OCI-LY7 (cell line): Measurements from ENCODE around the gene TREML4. TPM values are rescaled to one million over a fixed set of nuclear protein-coding genes. Genes with fewer than 3 reads are reported as not detected.
A peak's percentile ranks its signal among the peaks of the same experiment; 100 is the strongest.

ENCODE experiments used
- BruUV-seq: library from RNA; stranded (reverse); fragments of 400-500 nt; replicated peaks from 2 replicates; lab custom pipeline; 2021; lab: Mats Ljungman, UMichigan
- CTCF ChIA-PET: fragments of 300-600 bp; sonication (Branson Sonifier 250); formaldehyde crosslinking; loops from one replicate; lab custom pipeline; 2022; ENCODE audit warnings: antibody characterized with exemption; ENCODE audit not compliant: unreplicated experiment; lab: Charles Lee
- POLR2A ChIA-PET: fragments of 300-600 bp; sonication (Branson Sonifier 250); formaldehyde crosslinking; loops from one replicate; lab custom pipeline; 2022; ENCODE audit warnings: antibody characterized with exemption; lab: Charles Lee
- DNase-seq: peaks from one replicate; pipeline ENCODE4 v3.0.0-alpha.2; 2015; ENCODE audit warnings: low spot score
- H2AFZ ChIP-seq: fragments of 200-600 bp; sonication (generic), shearing (Covaris generic); 2 replicates; pipeline ENCODE4 v1.6.1; 2014; ENCODE audit warnings: mild to moderate bottlenecking, antibody characterized with exemption, low read length, moderate library complexity
- H3K27ac ChIP-seq: fragments of 200-600 bp; sonication (generic); 2 replicates; pipeline ENCODE4 v1.5.1; 2014; ENCODE audit warnings: mixed run types, low read depth, mild to moderate bottlenecking, moderate library complexity, low read length, inconsistent platforms; ENCODE audit not compliant: poor library complexity, severe bottlenecking
- H3K36me3 ChIP-seq: fragments of 200-600 bp; sonication (generic); 2 replicates; pipeline ENCODE4 v1.6.1; 2014; ENCODE audit warnings: mild to moderate bottlenecking, antibody characterized with exemption, low read length, moderate library complexity, mixed read lengths; ENCODE audit not compliant: insufficient read depth
- H3K4me1 ChIP-seq: fragments of 200-600 bp; sonication (generic); 2 replicates; pipeline ENCODE4 v1.5.1; 2014; ENCODE audit warnings: mild to moderate bottlenecking, low read length; ENCODE audit not compliant: insufficient read depth, poor library complexity, severe bottlenecking
- H3K4me2 ChIP-seq: fragments of 200-600 bp; sonication (generic); 2 replicates; pipeline ENCODE4 v1.6.1; 2014; ENCODE audit warnings: mild to moderate bottlenecking, low read length
- H3K4me3 ChIP-seq: fragments of 200-600 bp; sonication (generic); 2 replicates; pipeline ENCODE4 v1.5.1; 2014; ENCODE audit warnings: mild to moderate bottlenecking, low read depth, low read length; ENCODE audit not compliant: poor library complexity, severe bottlenecking
- H3K79me2 ChIP-seq: fragments of 200-600 bp; sonication (generic); 2 replicates; pipeline ENCODE4 v1.6.1; 2016; ENCODE audit warnings: low read depth, mild to moderate bottlenecking, low read length, moderate library complexity, mixed read lengths; ENCODE audit not compliant: insufficient read depth
- H3K9me2 ChIP-seq: fragments of 200-600 bp; sonication (generic); 2 replicates; pipeline ENCODE4 v1.6.1; 2016; ENCODE audit warnings: mild to moderate bottlenecking, low read length, mixed read lengths; ENCODE audit not compliant: insufficient read depth
- H3K9me3 ChIP-seq: fragments of 200-600 bp; sonication (generic); 2 replicates; pipeline ENCODE4 v1.6.1; 2014; ENCODE audit warnings: mild to moderate bottlenecking, mixed run types, low read length, mixed read lengths
- H4K20me1 ChIP-seq: fragments of 200-600 bp; sonication (generic); 2 replicates; pipeline ENCODE4 v1.6.1; 2014; ENCODE audit warnings: mild to moderate bottlenecking, antibody characterized with exemption, low read length, moderate library complexity, mixed read lengths; ENCODE audit not compliant: insufficient read depth
- CTCF ChIP-seq: fragments of 200-600 bp; sonication (generic); conservative IDR thresholded peaks from 2 replicates; pipeline ENCODE4 v1.5.1; 2014; ENCODE audit warnings: mild to moderate bottlenecking, antibody characterized with exemption, low read length, moderate library complexity, mixed read lengths
- EZH2phosphoT487 ChIP-seq: fragments of 200-600 bp; sonication (generic); IDR thresholded peaks from 2 replicates; pipeline ENCODE4 v1.6.1; 2018; ENCODE audit warnings: low read depth, borderline replicate concordance, mild to moderate bottlenecking, mixed run types, antibody characterized with exemption, low read length, moderate library complexity, mixed read lengths
- intact Hi-C: fragments of 100-400 bp; cut with micrococcal nuclease; formaldehyde crosslinking; loops from one replicate; pipeline ENCODE4 v1.10.0; 2022; ENCODE audit not compliant: unreplicated experiment
- total RNA-seq, 2 experiments: library from RNA; depleted of rRNA in 1 of 2; stranded (reverse); fragments of >200 nt in 1 of 2; shearing (Covaris generic) in 1 of 2; gene quantifications; 2 replicates each; pipeline ENCODE4 v1.2.3, GENCODE V29; 2014 to 2022

TREML4 gene
- total RNA-seq, 2 experiments from 2014 or later, result not detected

- no peak overlapping the region for H3K4me2 ChIP-seq
- H3K4me1 ChIP-seq, result no peaks in the 10 kb centered on the region
- H3K4me3 ChIP-seq, result no peak overlapping the region
- intact Hi-C loops, result no loop called here
- no peaks in the 10 kb centered on the region for H3K9me3 ChIP-seq
- no peaks in the 10 kb centered on the region for H4K20me1 ChIP-seq
- no peak overlapping the region for H2AFZ ChIP-seq
- ChIA-PET POLR2A (no interaction called here), CTCF (no interaction called here)
- no peak for DNase-seq
- no peak overlapping the region for H3K27ac ChIP-seq
- H3K9me2 ChIP-seq, result no peaks in the 10 kb centered on the region
- no peak for TF ChIP-seq EZH2phosphoT487
- TF ChIP-seq CTCF, result no peak
- no peaks in the 10 kb centered on the region for H3K79me2 ChIP-seq
- no TSS peak for BruUV-seq
- no peaks in the 10 kb centered on the region for H3K36me3 ChIP-seq
Measured at GRCh38 chr6:41226752-41227151, 1.4 kb upstream of the TREML4 start.

- Histone ChIP-seq H3K4me2 (no peak overlapping the region), H3K27ac (no peak overlapping the region), H3K79me2 (no peaks in the 10 kb centered on the region), H4K20me1 (no peaks in the 10 kb centered on the region), H2AFZ (no peak overlapping the region), H3K4me3 (no peak overlapping the region), H3K4me1 (no peaks in the 10 kb centered on the region), H3K36me3 (no peaks in the 10 kb centered on the region), H3K9me3 (no peaks in the 10 kb centered on the region), H3K9me2 (no peaks in the 10 kb centered on the region)
- DNase-seq, result no peak
- intact Hi-C loops, result no loop called here
- CTCF ChIA-PET, result no interaction called here
- POLR2A ChIA-PET, result no interaction called here
- no peak for TF ChIP-seq EZH2phosphoT487
- TF ChIP-seq CTCF, result 0 out of 2 replicates have a peak, but pooled peaks have one; percentile 16
- BruUV-seq, result no TSS peak
Measured at GRCh38 chr6:41228616-41229015, 467 bp downstream of the TREML4 start.

- no peak overlapping the region for H3K4me3 ChIP-seq
- no peak overlapping the region for H3K4me2 ChIP-seq
- no peaks in the 10 kb centered on the region for H3K9me3 ChIP-seq
- H3K27ac ChIP-seq, result no peak overlapping the region
- H3K9me2 ChIP-seq, result no peaks in the 10 kb centered on the region
- no peaks in the 10 kb centered on the region for H4K20me1 ChIP-seq
- no TSS peak for BruUV-seq
- TF ChIP-seq EZH2phosphoT487, result no peak
- TF ChIP-seq CTCF, result no peak
- no peaks in the 10 kb centered on the region for H3K79me2 ChIP-seq
- no peaks in the 10 kb centered on the region for H3K4me1 ChIP-seq
- intact Hi-C loops, result no loop called here
- POLR2A ChIA-PET, result no interaction called here
- H2AFZ ChIP-seq, result no peak overlapping the region
- H3K36me3 ChIP-seq, result no peaks in the 10 kb centered on the region
- no peak for DNase-seq
- CTCF ChIA-PET, result no interaction called here
Measured at GRCh38 chr6:41229721-41230120, 1.6 kb downstream of the TREML4 start.
